PC-9 (cell line): ENCODE data around the gene CRYBA1. TPM values are rescaled to one million over a fixed set of nuclear protein-coding genes. Genes with fewer than 3 reads are reported as not detected.

Source experiments
- BruUV-seq: library from RNA; stranded (reverse); fragments of 400-500 nt; replicated peaks from 2 replicates; lab custom pipeline; 2021; lab: Mats Ljungman, UMichigan
- CTCF ChIA-PET: fragments of 300-600 bp; sonication (Branson Sonifier 250); formaldehyde crosslinking; loops from one replicate; lab custom pipeline; 2022; ENCODE audit warnings: antibody characterized with exemption; lab: Charles Lee
- POLR2A ChIA-PET: fragments of 300-600 bp; sonication (Branson Sonifier 250); formaldehyde crosslinking; loops from one replicate; lab custom pipeline; 2022; ENCODE audit warnings: antibody characterized with exemption; ENCODE audit not compliant: unreplicated experiment; lab: Charles Lee
- DNase-seq, 2 experiments: peaks; one replicate each; pipeline versions ENCODE4 v3.0.0 to v3.0.0-alpha.2; 2015 to 2022; ENCODE audit warnings: mixed read lengths in 1 of 2
- H2AFZ ChIP-seq: fragments of 200-600 bp; sonication (generic); 2 replicates; pipeline ENCODE4 v1.8.1; 2017; ENCODE audit warnings: antibody characterized with exemption
- H3F3A ChIP-seq: fragments of 200-600 bp; sonication (generic); 2 replicates; pipeline ENCODE4 v1.8.1; 2017; ENCODE audit warnings: antibody characterized with exemption, mild to moderate bottlenecking, low read depth; ENCODE audit not compliant: insufficient read depth
- H3K27ac ChIP-seq: fragments of 200-600 bp; sonication (generic); 2 replicates; pipeline ENCODE4 v1.6.1; 2016; ENCODE audit warnings: mixed run types
- H3K27me3 ChIP-seq: fragments of 200-600 bp; sonication (generic); 2 replicates; pipeline ENCODE4 v1.6.1; 2016; ENCODE audit warnings: low read depth, mixed run types; ENCODE audit not compliant: insufficient read depth
- H3K36me3 ChIP-seq: fragments of 200-600 bp; sonication (generic); 2 replicates; pipeline ENCODE4 v1.6.1; 2016; ENCODE audit warnings: low read depth, mixed run types
- H3K4me1 ChIP-seq: fragments of 200-600 bp; sonication (generic); replicated peaks from 2 replicates; pipeline ENCODE4 v1.6.1; 2016; ENCODE audit warnings: mixed run types; ENCODE audit not compliant: insufficient read depth
- H3K4me2 ChIP-seq: fragments of 200-600 bp; sonication (generic); 2 replicates; pipeline ENCODE4 v1.6.1; 2017; ENCODE audit warnings: mixed run types
- H3K4me3 ChIP-seq: fragments of 200-600 bp; sonication (generic); 2 replicates; pipeline ENCODE4 v1.6.1; 2016; ENCODE audit warnings: mixed run types
- H3K79me2 ChIP-seq: fragments of 200-600 bp; sonication (generic); 2 replicates; pipeline ENCODE4 v1.6.1; 2017; ENCODE audit warnings: low read depth, mixed run types
- H3K9me2 ChIP-seq: fragments of 200-600 bp; sonication (generic); 2 replicates; pipeline ENCODE4 v1.8.1; 2017; ENCODE audit warnings: mild to moderate bottlenecking; ENCODE audit not compliant: insufficient read depth
- H3K9me3 ChIP-seq: fragments of 200-600 bp; sonication (generic); 2 replicates; pipeline ENCODE4 v1.8.1; 2016; ENCODE audit warnings: low read depth; ENCODE audit not compliant: insufficient read depth
- H4K20me1 ChIP-seq: fragments of 200-600 bp; sonication (generic); 2 replicates; pipeline ENCODE4 v1.8.1; 2017; ENCODE audit not compliant: insufficient read depth
- CTCF ChIP-seq: fragments of 200-600 bp; sonication (generic); conservative IDR thresholded peaks from 2 replicates; pipeline ENCODE4 v1.6.1; 2017; ENCODE audit warnings: mixed run types, antibody characterized with exemption, mild to moderate bottlenecking, moderate library complexity
- EZH2 ChIP-seq: fragments of 200-600 bp; sonication (generic); IDR thresholded peaks from 2 replicates; pipeline ENCODE4 v1.8.0; 2017; ENCODE audit warnings: antibody characterized with exemption, low read depth
- intact Hi-C: fragments of 100-400 bp; cut with micrococcal nuclease; formaldehyde crosslinking; loops from one replicate; pipeline ENCODE4 v1.10.0; 2022; ENCODE audit not compliant: unreplicated experiment
- total RNA-seq: library from RNA; stranded (reverse); gene quantifications from 2 replicates; pipeline ENCODE4 v1.2.3, GENCODE V29; 2021

CRYBA1 gene
- total RNA-seq, 1 experiment from 2014 or later = not detected

- no peaks in the 10 kb centered on the region for H3K36me3 ChIP-seq
- POLR2A ChIA-PET = no interaction called here
- BruUV-seq = no TSS peak
- H3K4me1 ChIP-seq = no peaks in the 10 kb centered on the region
- H3K27ac ChIP-seq = no peak overlapping the region
- no peaks in the 10 kb centered on the region for H4K20me1 ChIP-seq
- H3K27me3 ChIP-seq = no peaks in the 10 kb centered on the region
- no peak overlapping the region for H2AFZ ChIP-seq
- CTCF ChIA-PET = no interaction called here
- H3K9me3 ChIP-seq = no peaks in the 10 kb centered on the region
- intact Hi-C loops = no loop called here
- H3F3A ChIP-seq = no peaks in the 10 kb centered on the region
- H3K4me3 ChIP-seq = no peak overlapping the region
- H3K9me2 ChIP-seq = no peaks in the 10 kb centered on the region
- H3K4me2 ChIP-seq = no peak overlapping the region
- no peak for TF ChIP-seq CTCF
- TF ChIP-seq EZH2 = no peak
- H3K79me2 ChIP-seq = no peaks in the 10 kb centered on the region
- no peak for DNase-seq
Observed at GRCh38 chr17:29210879-29211278, 35.8 kb upstream of the CRYBA1 start.

- ChIA-PET POLR2A (interaction anchor here (0.6 kb wide), 1 partner anchor 32 kb away, joined by 5 read pairs; the partner anchor contains the start of gene MYO18A), CTCF (interaction anchor here (0.7 kb wide), 1 partner anchor 157 kb away, joined by 3 read pairs; no protein-coding TSS in a partner anchor)
- no peaks in the 10 kb centered on the region for H3K36me3 ChIP-seq
- peaks cover 5% of the 10 kb centered on the region for H3K4me1 ChIP-seq
- DNase-seq = no peak
- intact Hi-C loops = no loop called here
- no TSS peak for BruUV-seq
- TF ChIP-seq CTCF (no peak), EZH2 (no peak)
- no peak overlapping the region for H3K4me2 ChIP-seq
- H3K79me2 ChIP-seq = no peaks in the 10 kb centered on the region
- H3K27me3 ChIP-seq = no peaks in the 10 kb centered on the region
- H2AFZ ChIP-seq = no peak overlapping the region
- H3K27ac ChIP-seq = no peak overlapping the region
- H3F3A ChIP-seq = peaks cover 2% of the 10 kb centered on the region; the same call in 1 of the 2 replicates
- H3K4me3 ChIP-seq = no peak overlapping the region
- no peaks in the 10 kb centered on the region for H4K20me1 ChIP-seq
- no peaks in the 10 kb centered on the region for H3K9me2 ChIP-seq
- no peaks in the 10 kb centered on the region for H3K9me3 ChIP-seq
Observed at GRCh38 chr17:29212094-29212631, 34.5 kb upstream of the CRYBA1 start.

- Histone ChIP-seq H3K9me2 (no peaks in the 10 kb centered on the region), H3F3A (peaks cover 5% of the 10 kb centered on the region; the same call in 1 of the 2 replicates), H3K79me2 (no peaks in the 10 kb centered on the region), H3K36me3 (no peaks in the 10 kb centered on the region), H3K9me3 (no peaks in the 10 kb centered on the region), H2AFZ (no peak overlapping the region), H3K27me3 (no peaks in the 10 kb centered on the region), H3K4me2 (no peak overlapping the region), H3K4me1 (peaks cover 9% of the 10 kb centered on the region), H3K27ac (no peak overlapping the region), H3K4me3 (no peak overlapping the region), H4K20me1 (no peaks in the 10 kb centered on the region)
- BruUV-seq = no TSS peak
- ChIA-PET CTCF (interaction anchor here (0.7 kb wide), 1 partner anchor 156 kb away, joined by 3 read pairs; no protein-coding TSS in a partner anchor), POLR2A (interaction anchor here (0.6 kb wide), 2 partner anchors 33 to 75 kb away, joined by 5 read pairs; partner anchors contain the start of gene MYO18A)
- TF ChIP-seq CTCF = no peak
- intact Hi-C loops = no loop called here
- DNase-seq = no peak
Observed at GRCh38 chr17:29212681-29213121, 34.0 kb upstream of the CRYBA1 start.
